Keratinocyte (primary cell): ENCODE measurements around the gene ABTB1. TPM values are rescaled to one million over a fixed set of nuclear protein-coding genes. Genes with fewer than 3 reads are reported as not detected.

ENCODE experiments used
- DNase-seq: peaks from one replicate; pipeline ENCODE4 v3.0.0-alpha.2; 2011; ENCODE audit warnings: low read depth, missing footprints, low spot score
- FAIRE-seq: peaks from 2 replicates; lab custom pipeline; 2011; peaks lifted over from hg19 to GRCh38; lab: Jason Lieb, UNC
- H2AFZ ChIP-seq: 2 replicates; pipeline ENCODE4 v1.6.0; 2012; ENCODE audit warnings: low read length, control low read depth, inconsistent platforms; ENCODE audit not compliant: control insufficient read depth
- H3K27ac ChIP-seq: 2 replicates; pipeline ENCODE4 v1.5.1; 2011; ENCODE audit warnings: low read length; ENCODE audit not compliant: control insufficient read depth, insufficient read depth
- H3K27me3 ChIP-seq: 3 replicates; pipeline ENCODE4 v1.6.0; 2011; ENCODE audit warnings: low read length; ENCODE audit not compliant: control insufficient read depth, insufficient read depth; ENCODE audit errors: extremely low read depth
- H3K36me3 ChIP-seq, 2 experiments: 2 replicates in 1 of 2; 3 replicates in 1 of 2; pipeline ENCODE4 v1.5.1; 2011; ENCODE audit warnings: low read length in 2 of 2, mild to moderate bottlenecking in 1 of 2; ENCODE audit not compliant: control insufficient read depth in 2 of 2, insufficient read depth in 2 of 2; ENCODE audit errors: extremely low read depth in 1 of 2
- H3K4me1 ChIP-seq: 3 replicates; pipeline ENCODE4 v1.5.1; 2011; ENCODE audit warnings: low read length; ENCODE audit not compliant: control insufficient read depth, insufficient read depth; ENCODE audit errors: extremely low read depth
- H3K4me2 ChIP-seq: 3 replicates; pipeline ENCODE4 v1.6.0; 2011; ENCODE audit warnings: low read depth, low read length; ENCODE audit not compliant: control insufficient read depth, insufficient read depth; ENCODE audit errors: extremely low read depth
- H3K4me3 ChIP-seq, 3 experiments: fragments of 200-600 bp in 1 of 3; sonication (generic) in 1 of 3; 2 replicates in 2 of 3; 3 replicates in 1 of 3; pipeline ENCODE4 v1.5.1; 2011 to 2016; ENCODE audit warnings: low read length in 3 of 3, mild to moderate bottlenecking in 3 of 3, control low read depth in 2 of 3, inconsistent platforms in 1 of 3, low read depth in 1 of 3, mixed read lengths in 1 of 3, mixed run types in 1 of 3, moderate library complexity in 1 of 3; ENCODE audit not compliant: control insufficient read depth in 2 of 3, insufficient read depth in 2 of 3; ENCODE audit errors: extremely low read depth in 1 of 3
- H3K79me2 ChIP-seq: 2 replicates; pipeline ENCODE4 v1.6.0; 2012; ENCODE audit warnings: low read length; ENCODE audit not compliant: control insufficient read depth, insufficient read depth
- H3K9ac ChIP-seq: 3 replicates; pipeline ENCODE4 v1.6.0; 2011; ENCODE audit warnings: low read length; ENCODE audit not compliant: control insufficient read depth, insufficient read depth; ENCODE audit errors: extremely low read depth
- H3K9me1 ChIP-seq: 3 replicates; pipeline ENCODE4 v1.6.0; 2011; ENCODE audit warnings: low read length; ENCODE audit not compliant: control insufficient read depth, insufficient read depth; ENCODE audit errors: extremely low read depth
- H3K9me3 ChIP-seq: 2 replicates; pipeline ENCODE4 v1.5.1; 2012; ENCODE audit warnings: low read depth, low read length; ENCODE audit not compliant: control insufficient read depth
- H4K20me1 ChIP-seq: 3 replicates; pipeline ENCODE4 v1.6.0; 2011; ENCODE audit warnings: low read length; ENCODE audit not compliant: control insufficient read depth, insufficient read depth; ENCODE audit errors: extremely low read depth
- EZH2 ChIP-seq: IDR thresholded peaks from one replicate; pipeline ENCODE4 v1.6.1; 2012; ENCODE audit warnings: inconsistent platforms, mild to moderate bottlenecking, low read length, moderate library complexity
- dilution Hi-C: fragments of 300-500 bp; cut with MboI; formaldehyde crosslinking; loops from one replicate; pipeline ENCODE4 v1.7.0; 2020; ENCODE audit warnings: low sequenced_read_pairs; ENCODE audit not compliant: extremely low pct_ligation_motif_present
- polyA plus RNA-seq, 5 experiments: library from polyadenylated mRNA; depleted of rRNA in 3 of 5; stranded (reverse) in 3 of 5; stranded (forward) in 1 of 5; unstranded in 1 of 5; fragments of >200 nt; gene quantifications; 1 replicate in 1 of 5; 2 replicates in 3 of 5; 3 replicates in 1 of 5; pipeline versions ENCODE4 v1.2.1 to v1.2.3, GENCODE V29; 2011 to 2012; ENCODE audit warnings: missing spikeins in 2 of 5, low read depth in 1 of 5, low replicate concordance in 1 of 5
- TF ChIP-seq, protein P1 (sequence below), 3 experiments: IDR thresholded peaks in 1 of 3; conservative IDR thresholded peaks in 1 of 3; optimal IDR thresholded peaks in 1 of 3; 2 replicates in 2 of 3; 3 replicates in 1 of 3; pipeline versions ENCODE3 to v1.5.1; 2011; ENCODE audit warnings: low read length in 3 of 3, mild to moderate bottlenecking in 3 of 3, moderate library complexity in 2 of 3, control low read depth in 1 of 3, inconsistent platforms in 1 of 3; ENCODE audit not compliant: insufficient read depth in 2 of 3; ENCODE audit errors: extremely low read depth in 1 of 3

Gene ABTB1
- polyA plus RNA-seq, 1 donor (not counting 4 experiments of a cell fraction or from before 2014, with no cell fraction given): 11.6 TPM

DNA sequence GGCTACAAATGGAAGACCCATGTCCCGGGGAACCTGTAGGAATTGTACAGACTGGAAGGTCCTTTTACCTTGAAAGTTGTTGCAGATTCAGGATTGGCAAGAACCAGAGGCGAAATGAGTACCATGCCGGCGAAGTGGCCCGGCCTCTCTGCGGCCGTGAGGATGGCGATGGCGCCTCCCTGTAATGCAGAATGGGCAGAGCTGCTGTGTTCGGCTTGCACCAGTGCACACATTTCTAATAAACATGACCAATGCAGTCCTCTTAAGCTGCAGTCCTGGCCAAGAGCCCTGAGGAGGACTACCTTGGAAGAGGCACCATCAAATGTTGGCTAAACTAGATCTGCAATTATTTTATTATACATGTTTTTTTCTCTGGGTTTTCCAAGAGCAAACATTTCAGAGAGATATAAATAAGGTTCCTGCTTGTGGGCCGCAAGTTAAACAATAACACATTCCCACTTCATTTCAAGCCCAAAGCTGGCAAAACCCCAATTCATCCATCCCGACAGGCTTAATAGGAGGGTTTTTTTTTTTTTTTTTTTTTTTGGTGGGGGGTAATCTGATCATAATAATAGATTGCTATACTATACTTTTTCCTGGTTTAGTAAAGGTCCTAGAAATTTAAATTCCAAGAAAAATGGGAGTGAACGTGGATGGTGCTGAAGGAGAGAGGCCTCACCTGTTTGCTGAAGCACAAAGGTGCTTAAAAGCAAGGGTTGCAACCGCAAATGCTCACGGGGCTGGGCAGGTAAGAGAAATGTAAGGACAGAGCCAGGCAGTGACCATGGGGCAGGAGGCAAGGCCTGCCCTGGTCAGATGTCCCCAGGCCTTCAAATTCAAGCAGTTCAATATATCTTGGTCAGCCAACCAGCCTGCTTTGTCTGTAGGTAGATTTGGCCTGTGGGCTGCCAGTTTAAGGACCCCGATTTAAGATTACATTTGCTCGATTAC is 48.5 kb downstream of the ABTB1 start:
- peaks cover under 1 to 1% of the 10 kb centered on the region in 2 experiments for H3K36me3 ChIP-seq
- no peak overlapping the region for H2AFZ ChIP-seq
- dilution Hi-C loops: no loop called here
- no peak overlapping the region for H3K27ac ChIP-seq
- TF ChIP-seq, protein P1, sequence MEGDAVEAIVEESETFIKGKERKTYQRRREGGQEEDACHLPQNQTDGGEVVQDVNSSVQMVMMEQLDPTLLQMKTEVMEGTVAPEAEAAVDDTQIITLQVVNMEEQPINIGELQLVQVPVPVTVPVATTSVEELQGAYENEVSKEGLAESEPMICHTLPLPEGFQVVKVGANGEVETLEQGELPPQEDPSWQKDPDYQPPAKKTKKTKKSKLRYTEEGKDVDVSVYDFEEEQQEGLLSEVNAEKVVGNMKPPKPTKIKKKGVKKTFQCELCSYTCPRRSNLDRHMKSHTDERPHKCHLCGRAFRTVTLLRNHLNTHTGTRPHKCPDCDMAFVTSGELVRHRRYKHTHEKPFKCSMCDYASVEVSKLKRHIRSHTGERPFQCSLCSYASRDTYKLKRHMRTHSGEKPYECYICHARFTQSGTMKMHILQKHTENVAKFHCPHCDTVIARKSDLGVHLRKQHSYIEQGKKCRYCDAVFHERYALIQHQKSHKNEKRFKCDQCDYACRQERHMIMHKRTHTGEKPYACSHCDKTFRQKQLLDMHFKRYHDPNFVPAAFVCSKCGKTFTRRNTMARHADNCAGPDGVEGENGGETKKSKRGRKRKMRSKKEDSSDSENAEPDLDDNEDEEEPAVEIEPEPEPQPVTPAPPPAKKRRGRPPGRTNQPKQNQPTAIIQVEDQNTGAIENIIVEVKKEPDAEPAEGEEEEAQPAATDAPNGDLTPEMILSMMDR (optimal IDR thresholded peaks at IDR 0.05 in 1 of 3, IDR thresholded peaks at IDR 0.05 in 1 of 3, conservative IDR thresholded peaks at IDR 0.05 in 1 of 3; ENCODE audit: extremely low read depth in 1 of 3, insufficient read depth in 2 of 3, low read length in 3 of 3): no peak
- TF ChIP-seq EZH2: no peak
- H3K4me3 ChIP-seq: no peak overlapping the region
- H3K79me2 ChIP-seq: no peaks in the 10 kb centered on the region
- H3K9me1 ChIP-seq: no peaks in the 10 kb centered on the region
- no peak overlapping the region for H3K9ac ChIP-seq
- DNase-seq (no peak), FAIRE-seq (no peak)
- H3K27me3 ChIP-seq: no peaks in the 10 kb centered on the region
- no peaks in the 10 kb centered on the region for H3K9me3 ChIP-seq
- H4K20me1 ChIP-seq: no peaks in the 10 kb centered on the region
- peaks cover 6% of the 10 kb centered on the region for H3K4me1 ChIP-seq
- H3K4me2 ChIP-seq: no peak overlapping the region

DNA sequence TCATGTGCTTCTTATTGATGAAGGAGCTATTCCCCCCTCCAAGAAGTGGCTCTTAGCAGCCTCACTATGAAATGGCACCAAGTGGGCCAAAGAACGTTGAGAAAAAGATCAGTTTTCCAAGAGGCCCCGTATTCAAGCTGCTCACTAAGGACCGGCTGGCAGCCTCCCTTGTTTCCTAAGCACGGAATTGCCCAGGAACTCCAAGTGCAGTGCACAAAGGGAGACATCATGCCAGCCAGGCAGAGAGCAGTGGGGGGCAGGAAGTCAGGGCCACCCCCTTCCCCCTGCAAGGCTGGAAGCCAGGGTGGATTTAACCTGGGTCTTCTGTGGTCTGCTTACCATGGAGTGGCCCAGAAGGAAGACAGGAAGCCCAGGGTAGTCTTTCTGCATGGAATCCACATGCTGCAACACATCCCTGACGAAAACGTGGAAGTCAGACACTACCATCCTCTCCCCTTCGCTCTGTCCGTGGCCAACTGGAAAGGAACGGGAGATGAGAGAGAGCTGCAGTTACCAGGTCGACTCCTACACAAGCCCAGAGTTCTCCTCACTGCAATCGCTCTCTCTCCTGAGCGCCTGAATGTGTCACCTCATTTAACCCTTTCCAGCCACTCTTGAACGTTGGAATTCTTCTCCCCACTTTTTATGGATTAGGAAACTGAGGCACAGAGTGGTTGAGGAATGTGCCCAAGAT is 49.5 kb downstream of the ABTB1 start:
- Histone ChIP-seq H2AFZ (peak overlapping the region; percentile 26), H4K20me1 (no peaks in the 10 kb centered on the region), H3K9me1 (no peaks in the 10 kb centered on the region), H3K36me3 (peaks cover 0 to 1% of the 10 kb centered on the region in 2 experiments), H3K27ac (no peak overlapping the region), H3K9me3 (no peaks in the 10 kb centered on the region), H3K27me3 (no peaks in the 10 kb centered on the region), H3K4me1 (peaks cover 6% of the 10 kb centered on the region), H3K4me3 (no peak overlapping the region), H3K4me2 (no peak overlapping the region), H3K79me2 (no peaks in the 10 kb centered on the region), H3K9ac (no peak overlapping the region)
- DNase-seq (no peak), FAIRE-seq (no peak)
- dilution Hi-C loops: no loop called here
- TF ChIP-seq, protein P1 (optimal IDR thresholded peaks at IDR 0.05 in 1 of 3, IDR thresholded peaks at IDR 0.05 in 1 of 3, conservative IDR thresholded peaks at IDR 0.05 in 1 of 3; ENCODE audit: extremely low read depth in 1 of 3, insufficient read depth in 2 of 3, low read length in 3 of 3): no peak
- no peak for TF ChIP-seq EZH2
